PFSK-1 (cell line): Measurements from ENCODE around the gene USHBP1.

Experiments used
- FOXP2 ChIP-seq: optimal IDR thresholded peaks from 2 replicates; pipeline ENCODE3; 2011; ENCODE audit warnings: borderline replicate concordance, control low read depth, inconsistent platforms; ENCODE audit not compliant: insufficient read depth; ENCODE audit errors: extremely low read length, extremely low read depth
- POLR2AphosphoS5 ChIP-seq: IDR thresholded peaks from 2 replicates; pipeline ENCODE4 v1.6.1; 2012; ENCODE audit warnings: low read depth, mild to moderate bottlenecking, control low read depth, low read length, moderate library complexity
- REST ChIP-seq, 2 experiments: IDR thresholded peaks; 2 replicates each; pipeline versions ENCODE4 v1.6.1 to v1.8.0; 2011 to 2012; ENCODE audit warnings: low read depth in 2 of 2, low read length in 2 of 2, control low read depth in 1 of 2, inconsistent platforms in 1 of 2, mild to moderate bottlenecking in 1 of 2, moderate library complexity in 1 of 2; ENCODE audit not compliant: insufficient read depth in 1 of 2
- SIN3A ChIP-seq: IDR thresholded peaks from 2 replicates; pipeline ENCODE4 v1.6.1; 2012; ENCODE audit warnings: mild to moderate bottlenecking, low read length, moderate library complexity, borderline replicate concordance; ENCODE audit not compliant: insufficient read depth
- TAF1 ChIP-seq: IDR thresholded peaks from 2 replicates; pipeline ENCODE4 v1.6.1; 2012; ENCODE audit warnings: low read length, control low read depth, borderline replicate concordance; ENCODE audit not compliant: insufficient read depth

The USHBP1 gene

GRCh38 chr19:17266975-17267788 is 2.6 kb upstream of the USHBP1 start, which contains the start of gene BABAM1:
Gene BABAM1, plus strand, starts transcription at chr19:17267443. Its CDS starts 1,364 bp downstream, at chr19:17268807.
- TF ChIP-seq SIN3A (no peak), POLR2AphosphoS5 (peak; percentile 95), TAF1 (peak; percentile 97), FOXP2 (no peak), REST (IDR thresholded peaks at IDR 0.05; ENCODE audit: insufficient read depth in 1 of 2, low read depth in 2 of 2, low read length in 2 of 2) (0 out of 4 replicates have a peak, but pooled peaks of 1 of the 2 experiments have one; percentile 46)

- TF ChIP-seq SIN3A (no peak), POLR2AphosphoS5 (no peak), FOXP2 (no peak), TAF1 (no peak), REST (IDR thresholded peaks at IDR 0.05; ENCODE audit: insufficient read depth in 1 of 2, low read depth in 2 of 2, low read length in 2 of 2) (no peak)
Observed at GRCh38 chr19:17266589-17266974, 2.0 kb upstream of the USHBP1 start.

- no peak for TF ChIP-seq POLR2AphosphoS5
- TF ChIP-seq FOXP2, result no peak
- no peak for TF ChIP-seq SIN3A
Observed at GRCh38 chr19:17266026-17266425, 1.5 kb upstream of the USHBP1 start.

- TF ChIP-seq TAF1 (no peak), FOXP2 (no peak), POLR2AphosphoS5 (no peak), REST (IDR thresholded peaks at IDR 0.05; ENCODE audit: insufficient read depth in 1 of 2, low read depth in 2 of 2, low read length in 2 of 2) (no peak), SIN3A (no peak)
Observed at GRCh38 chr19:17263712-17264640, 569 bp downstream of the USHBP1 start.

GRCh38 chr19:17262557-17262956 is 2.0 kb downstream of the USHBP1 start:
- no peak for TF ChIP-seq FOXP2
- no peak for TF ChIP-seq POLR2AphosphoS5
- TF ChIP-seq REST (IDR thresholded peaks at IDR 0.05; ENCODE audit: insufficient read depth in 1 of 2, low read depth in 2 of 2, low read length in 2 of 2), result no peak
